HG03378 (cell line): ENCODE data around the gene MYCBPAP.

Source experiments
- ATAC-seq: cut with Tn5 transposase; IDR thresholded peaks from one replicate; pipeline ENCODE4 v1.9.1; 2021; ENCODE audit warnings: mild to moderate bottlenecking, moderate library complexity; ENCODE audit not compliant: unreplicated experiment

The MYCBPAP gene

DNA sequence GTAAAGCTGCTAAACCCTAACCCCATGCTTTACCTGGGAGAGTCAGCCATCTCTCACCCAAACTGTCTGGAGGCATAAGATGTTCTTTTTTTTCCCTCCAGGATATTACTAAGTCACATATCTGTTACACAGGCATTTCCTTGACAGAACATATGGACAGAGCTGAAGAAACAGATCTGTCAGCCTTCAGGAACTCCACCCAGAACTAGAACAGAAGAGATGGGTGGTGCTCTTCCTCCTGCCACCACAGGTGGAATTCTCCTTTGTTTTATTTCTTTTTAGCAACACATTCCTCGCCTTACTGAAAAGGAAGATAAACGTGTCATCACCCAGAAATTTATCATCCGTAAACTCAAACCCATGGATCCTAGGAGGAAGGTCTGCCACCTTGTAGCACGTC lies 8.8 kb downstream of the MYCBPAP start:
- ATAC-seq = no peak

DNA sequence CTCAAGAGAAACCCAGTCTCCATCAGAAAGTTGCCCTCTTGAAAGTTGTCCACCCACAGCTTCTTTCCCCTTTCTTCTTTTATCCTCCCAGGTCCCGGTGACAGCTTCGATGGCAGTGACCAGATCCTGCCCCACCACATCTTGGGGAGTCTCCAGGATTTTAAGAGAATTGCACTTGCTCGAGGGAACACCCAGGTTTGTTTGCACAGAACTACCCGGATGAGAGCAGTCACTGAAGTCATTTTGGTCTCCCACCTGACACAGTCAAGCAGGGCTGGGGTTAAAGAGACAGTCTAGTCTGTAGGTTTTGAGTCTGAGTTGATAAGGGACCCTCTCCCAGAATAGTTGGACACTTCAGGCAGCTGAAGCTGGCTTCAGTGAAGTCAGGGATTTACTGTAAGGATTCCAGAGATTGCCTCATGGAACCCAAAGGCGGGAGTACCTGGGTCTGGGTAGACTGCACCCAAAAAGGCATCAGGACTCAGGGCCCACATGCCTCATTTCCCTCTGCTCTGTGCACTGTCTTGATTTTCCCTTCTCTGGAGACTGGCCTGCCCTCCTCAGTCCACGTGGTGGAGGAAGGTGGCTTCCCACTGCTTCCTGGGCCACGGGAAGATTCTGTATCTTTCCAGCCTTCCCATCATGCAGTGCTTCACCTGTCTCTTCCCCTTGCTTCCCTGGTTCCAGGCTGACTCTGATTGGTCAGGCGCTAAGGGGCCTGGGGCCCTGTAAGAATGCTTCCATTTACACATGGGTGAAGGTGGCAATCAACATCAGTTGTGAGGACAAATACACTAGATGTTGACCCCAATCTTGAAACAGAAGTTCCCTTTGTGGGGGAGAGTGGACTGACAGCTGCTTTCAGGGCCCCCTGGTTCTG lies 9.5 kb downstream of the MYCBPAP start:
- no peak for ATAC-seq

DNA sequence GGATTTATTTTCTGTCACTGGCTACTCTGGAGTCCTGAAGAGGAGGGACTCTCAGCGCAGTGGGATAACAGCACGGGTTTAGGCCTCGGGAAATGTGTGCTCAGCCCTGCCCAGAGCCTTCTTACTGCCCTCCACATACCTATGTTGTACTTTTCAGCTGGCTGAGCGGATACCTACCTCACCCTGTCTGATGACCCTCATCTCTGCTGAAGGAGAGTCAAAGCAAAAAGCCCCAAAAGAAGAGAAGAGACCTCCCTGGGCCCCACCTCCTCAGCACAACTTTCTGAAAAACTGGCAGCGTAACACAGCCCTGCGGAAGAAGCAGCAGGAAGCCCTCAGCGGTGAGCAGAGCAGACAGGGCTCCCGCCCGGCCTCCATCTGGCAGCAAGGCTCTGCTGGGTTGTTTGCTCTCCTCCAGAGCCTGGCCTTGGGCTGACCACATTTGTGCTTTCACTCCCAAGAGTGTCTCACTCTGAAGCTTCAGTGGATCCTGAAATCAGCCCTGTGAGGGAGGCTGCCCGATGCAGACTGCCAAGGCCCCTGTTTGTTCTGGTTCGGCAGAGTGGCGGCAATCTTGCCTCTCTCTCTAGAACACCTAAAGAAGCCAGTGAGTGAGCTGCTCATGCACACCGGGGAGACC lies 10.3 kb downstream of the MYCBPAP start:
- ATAC-seq = no peak

DNA sequence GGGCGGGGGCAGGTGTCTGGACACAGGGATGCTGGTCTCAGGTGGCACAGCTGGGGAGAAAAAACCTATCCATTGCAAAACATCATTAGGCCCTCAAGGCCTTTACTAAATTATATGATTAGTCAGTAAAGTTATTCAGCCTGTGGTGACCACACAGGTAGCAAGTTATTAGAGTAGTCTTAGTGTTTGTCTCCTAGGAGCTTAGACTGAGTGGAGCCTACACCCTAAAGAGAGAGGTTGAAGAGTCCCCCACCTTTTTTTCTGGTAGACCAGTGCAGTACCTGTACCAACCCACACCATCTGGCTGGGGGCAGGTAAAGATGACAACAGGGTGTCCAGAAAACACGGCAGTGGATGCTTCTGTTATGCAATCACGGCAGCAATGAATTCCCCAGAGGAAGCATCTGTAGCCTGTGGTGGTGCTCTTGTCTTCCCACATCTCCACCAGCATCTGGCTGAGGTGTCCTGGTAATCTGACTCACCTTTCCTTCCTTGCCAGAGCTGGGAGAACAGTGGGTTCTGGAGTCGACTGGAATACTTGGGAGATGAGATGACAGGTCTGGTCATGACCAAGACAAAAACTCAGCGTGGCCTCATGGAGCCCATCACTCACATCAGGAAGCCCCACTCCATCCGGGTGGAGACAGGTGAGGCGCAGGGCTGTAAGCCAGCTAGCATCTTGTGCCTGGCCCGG lies 11.0 kb downstream of the MYCBPAP start:
- ATAC-seq = no peak

GRCh38 chr17:50520483-50520882 lies 12.2 kb downstream of the MYCBPAP start:
- no peak for ATAC-seq

DNA sequence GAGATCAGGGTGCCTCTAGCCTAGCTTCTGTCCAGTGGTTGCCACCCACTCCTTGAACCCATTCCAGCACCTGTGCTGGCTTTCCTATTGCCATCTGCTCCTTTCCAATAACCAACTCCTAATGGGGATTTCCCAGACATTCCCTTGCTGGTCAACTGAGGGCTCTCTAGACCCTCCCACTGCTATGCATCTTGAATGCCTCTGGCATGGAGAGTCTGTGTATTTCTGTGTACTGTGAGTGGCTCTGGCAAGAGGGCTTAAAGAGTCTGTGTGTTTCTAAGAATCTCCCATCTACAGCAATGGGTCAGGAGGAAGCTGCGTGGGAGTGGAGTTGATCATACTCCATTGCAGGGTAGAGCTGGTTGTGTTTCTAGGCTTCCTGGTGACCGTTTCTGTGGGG lies 13.3 kb downstream of the MYCBPAP start:
- ATAC-seq = no peak

GRCh38 chr17:50522766-50523165 lies 14.5 kb downstream of the MYCBPAP start:
- no peak for ATAC-seq

DNA sequence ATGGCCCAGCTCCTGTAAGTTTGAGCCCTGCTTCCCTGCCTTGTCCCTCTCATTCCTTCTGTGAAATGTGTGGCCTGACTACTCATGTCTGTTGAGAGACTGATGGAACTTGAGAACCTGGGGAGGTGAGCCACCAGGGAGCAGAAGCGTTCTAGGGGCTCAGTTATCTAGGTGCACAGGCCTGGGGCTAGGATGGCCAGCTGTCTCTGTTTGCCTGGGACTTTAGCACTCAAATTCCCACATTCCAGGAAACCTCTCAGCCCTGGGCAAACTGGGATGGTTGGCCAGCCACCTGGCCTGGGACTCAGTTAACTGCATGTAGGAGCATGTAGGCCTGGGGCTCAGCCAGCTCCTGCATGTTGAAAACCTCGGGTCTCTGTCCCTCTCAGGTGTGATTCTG lies 15.0 kb downstream of the MYCBPAP start:
- ATAC-seq = no peak

DNA sequence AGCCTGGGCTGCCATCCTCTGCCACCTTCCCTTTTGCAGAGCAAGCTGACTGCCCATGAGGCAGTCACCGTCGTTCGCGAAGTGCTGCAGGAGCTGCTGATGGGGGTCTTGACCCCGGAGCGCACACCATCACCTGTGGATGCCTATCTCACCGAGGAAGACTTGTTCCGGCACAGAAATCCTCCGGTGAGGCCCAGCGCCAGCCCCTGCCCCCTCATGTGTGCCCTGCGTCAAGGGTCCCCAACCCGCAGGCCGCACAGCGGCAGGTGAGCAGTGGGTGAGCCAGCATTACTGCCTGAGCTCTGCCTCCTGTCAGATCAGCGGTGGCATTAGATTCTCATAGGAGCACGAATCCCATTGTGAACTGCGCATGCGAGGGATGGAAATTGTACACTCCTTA lies 16.6 kb downstream of the MYCBPAP start:
- no peak for ATAC-seq

DNA sequence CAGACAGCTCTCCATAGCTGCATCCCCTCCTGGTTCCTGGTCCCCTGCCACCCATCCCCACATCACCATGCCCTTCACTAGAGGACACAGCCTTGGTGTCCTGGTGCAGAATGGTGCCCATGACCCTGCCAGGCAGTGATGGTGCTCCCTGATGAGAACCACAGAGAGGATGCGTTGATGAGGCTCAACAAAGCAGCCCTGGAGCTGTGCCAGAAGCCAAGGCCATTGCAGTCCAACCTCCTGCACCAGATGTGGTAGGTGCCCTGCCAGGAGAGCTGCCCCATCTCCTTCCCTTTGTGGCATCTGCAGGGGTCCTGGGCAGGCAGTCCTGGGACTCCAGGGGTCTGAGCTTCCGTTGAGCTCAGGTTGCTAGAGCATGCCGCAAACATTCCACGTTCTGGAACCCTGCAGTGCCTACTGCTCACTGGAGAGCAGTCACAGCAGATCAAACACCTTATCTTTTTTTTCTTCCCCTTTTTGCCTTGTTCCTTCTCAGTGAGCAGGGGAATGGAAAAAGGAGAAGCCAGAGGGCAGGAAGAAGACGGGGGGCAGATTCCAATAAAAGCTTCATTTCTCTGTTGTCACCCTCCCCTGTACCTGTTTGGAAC lies 19.0 kb downstream of the MYCBPAP start:
- ATAC-seq = no peak

- no peak for ATAC-seq
Observed at GRCh38 chr17:50527949-50528474, 19.8 kb downstream of the MYCBPAP start.

DNA sequence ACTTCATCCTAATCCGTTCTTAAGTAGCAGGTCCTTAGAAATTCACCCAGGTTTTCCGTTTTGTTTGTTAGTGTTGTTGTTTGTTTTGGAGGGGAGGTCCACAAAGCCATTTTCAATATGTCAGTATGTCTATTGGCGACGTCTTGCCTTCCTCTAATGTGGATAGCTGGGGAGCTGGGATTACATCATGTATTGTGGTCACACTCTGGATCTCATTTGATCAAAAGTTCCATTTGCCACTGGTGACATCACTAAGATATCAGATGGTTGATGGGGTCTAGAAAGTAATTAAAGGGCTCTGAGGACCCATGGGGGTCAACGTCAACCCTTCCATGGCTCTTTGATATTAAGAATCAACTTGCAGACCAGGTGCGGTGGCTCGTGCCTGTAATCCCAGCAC lies 21.6 kb downstream of the MYCBPAP start:
- ATAC-seq = no peak

- no peak for ATAC-seq
Observed at GRCh38 chr17:50531428-50532025, 23.3 kb downstream of the MYCBPAP start.

DNA sequence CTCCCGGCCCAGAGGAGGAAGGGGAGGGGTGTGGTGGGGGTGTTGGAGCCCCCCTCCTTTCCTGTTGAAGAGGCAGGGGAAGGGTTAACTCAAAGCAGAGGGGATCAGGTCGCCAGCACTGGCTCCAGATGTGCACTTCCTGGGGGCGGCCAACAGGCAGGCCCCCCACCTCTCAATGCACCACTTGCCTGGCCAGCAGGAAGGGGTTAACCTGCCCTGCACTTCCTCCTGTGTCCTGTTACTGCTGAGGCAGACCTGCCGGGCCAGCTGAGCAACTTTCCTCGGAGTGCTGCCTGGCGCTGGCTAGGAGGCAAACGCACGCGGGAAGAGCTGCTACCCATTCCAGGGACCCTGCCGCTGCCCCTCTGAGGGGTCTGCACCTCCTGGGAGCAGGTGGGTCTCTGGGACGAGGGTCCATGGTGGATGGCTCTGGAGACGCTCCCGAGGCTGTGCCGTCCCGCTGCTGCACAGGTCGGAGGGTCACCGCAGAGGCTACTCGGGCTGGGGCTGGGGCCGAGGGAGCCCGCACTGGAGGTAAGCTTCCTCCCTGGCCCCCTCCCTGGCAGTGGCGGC lies 24.3 kb downstream of the MYCBPAP start, which contains the start of gene EPN3:
Gene EPN3, plus strand, starts transcription at position 284 of the 573 bp plus-strand sequence. CDS start 3,822 bp downstream, outside the sequence.
- ATAC-seq = no peak

GRCh38 chr17:50533185-50533584 lies 24.9 kb downstream of the MYCBPAP start:
- ATAC-seq = no peak

DNA sequence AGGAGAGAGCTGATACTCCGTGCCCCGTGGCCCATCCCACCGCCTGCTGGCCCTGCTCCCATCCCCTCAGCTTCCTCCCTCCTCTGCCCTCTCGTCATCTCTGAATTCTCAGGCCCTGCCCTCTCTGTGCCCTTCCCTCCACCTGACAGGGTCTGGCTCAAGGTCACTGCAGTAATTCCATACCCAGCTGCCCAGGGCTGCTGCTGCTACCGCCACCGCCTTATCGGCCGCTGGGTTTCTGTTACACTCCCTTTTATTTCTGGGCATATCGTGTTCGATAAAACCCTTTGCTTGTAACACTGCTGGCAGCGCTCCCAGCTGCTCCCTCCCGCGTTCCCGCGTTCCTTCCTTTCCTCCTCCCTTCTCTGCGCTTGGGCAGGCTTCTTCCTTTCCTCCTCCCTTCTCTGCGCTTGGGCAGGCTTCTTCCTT lies 25.5 kb downstream of the MYCBPAP start:
- ATAC-seq = no peak

GRCh38 chr17:50534222-50534978 lies 26.2 kb downstream of the MYCBPAP start:
- no peak for ATAC-seq

DNA sequence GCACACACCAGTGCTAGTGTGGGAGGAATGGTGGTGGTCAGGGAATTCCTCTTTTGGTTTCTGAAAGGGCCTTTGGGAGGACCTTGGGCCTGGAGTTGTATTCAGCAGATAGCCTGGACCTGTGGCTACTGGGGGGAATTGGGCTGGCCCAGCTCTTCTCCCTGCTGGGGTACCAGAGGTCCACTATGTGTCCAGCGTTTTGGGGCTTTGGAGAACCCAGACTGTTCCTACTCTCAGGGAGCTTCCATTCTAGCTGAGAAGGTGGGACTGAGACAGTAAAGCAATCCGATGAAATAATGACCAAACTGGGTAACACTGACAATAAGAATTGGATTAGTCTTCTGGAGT lies 26.7 kb downstream of the MYCBPAP start:
- no peak for ATAC-seq

GRCh38 chr17:50535407-50535806 lies 27.2 kb downstream of the MYCBPAP start:
- no peak for ATAC-seq
